SU-DHL-6 (cell line): ENCODE data around the gene SYNPR.

Experiments used
- H2AFZ ChIP-seq: fragments of 200-600 bp; sonication (generic); 2 replicates; pipeline ENCODE4 v1.6.1; 2014; ENCODE audit warnings: low read depth, mild to moderate bottlenecking, moderate library complexity, mixed read lengths, antibody characterized with exemption, low read length; ENCODE audit not compliant: severe bottlenecking
- H3F3A ChIP-seq: fragments of 200-600 bp; shearing (Covaris generic); 2 replicates; pipeline ENCODE4 v1.6.0; 2016; ENCODE audit warnings: antibody characterized with exemption, mild to moderate bottlenecking; ENCODE audit not compliant: insufficient read depth
- H3K27ac ChIP-seq: fragments of 200-600 bp; sonication (generic); 2 replicates; pipeline ENCODE4 v1.5.1; 2016; ENCODE audit warnings: low read depth, mild to moderate bottlenecking, low read length, moderate library complexity, mixed read lengths
- H3K27me3 ChIP-seq: fragments of 200-600 bp; sonication (generic), shearing (Covaris generic); 2 replicates; pipeline ENCODE4 v1.6.0; 2014; ENCODE audit warnings: mild to moderate bottlenecking, low read length
- H3K36me3 ChIP-seq: fragments of 200-600 bp; sonication (generic); 2 replicates; pipeline ENCODE4 v1.6.1; 2014; ENCODE audit warnings: mild to moderate bottlenecking, low read length, mixed read lengths
- H3K4me2 ChIP-seq: fragments of 300-600, 200-600 bp; shearing (Covaris generic), sonication (generic); 2 replicates; pipeline ENCODE4 v1.6.0; 2014; ENCODE audit warnings: low read length, low read depth, mild to moderate bottlenecking; ENCODE audit not compliant: poor library complexity, severe bottlenecking
- H3K4me3 ChIP-seq: fragments of 200-600 bp; sonication (generic); 2 replicates; pipeline ENCODE4 v1.5.1; 2014; ENCODE audit warnings: antibody characterized with exemption, low read length, mild to moderate bottlenecking, mixed read lengths; ENCODE audit not compliant: insufficient read depth, poor library complexity, severe bottlenecking
- H3K79me2 ChIP-seq: fragments of 200-600 bp; sonication (generic); 2 replicates; pipeline ENCODE4 v1.6.1; 2014; ENCODE audit warnings: mild to moderate bottlenecking, low read length, moderate library complexity; ENCODE audit not compliant: insufficient read depth
- H3K9ac ChIP-seq: fragments of 200-600 bp; sonication (generic); 2 replicates; pipeline ENCODE4 v1.7.0; 2014; ENCODE audit warnings: mild to moderate bottlenecking, low read length
- H3K9me2 ChIP-seq: fragments of 200-600 bp; sonication (generic); replicated peaks from 2 replicates; pipeline ENCODE4 v1.6.1; 2014; ENCODE audit warnings: low read length; ENCODE audit not compliant: insufficient read depth
- H3K9me3 ChIP-seq: fragments of 200-600 bp; sonication (generic); 2 replicates; pipeline ENCODE4 v1.6.1; 2014; ENCODE audit warnings: low read length, mixed read lengths; ENCODE audit not compliant: insufficient read depth
- H4K20me1 ChIP-seq: fragments of 200-600 bp; sonication (generic); 2 replicates; pipeline ENCODE4 v1.6.1; 2014; ENCODE audit warnings: low read depth, mild to moderate bottlenecking, antibody characterized with exemption, low read length, moderate library complexity, mixed read lengths
- EZH2phosphoT487 ChIP-seq: fragments of 200-600 bp; sonication (generic), shearing (Covaris generic); conservative IDR thresholded peaks from 2 replicates; pipeline ENCODE4 v1.6.1; 2018; ENCODE audit warnings: mild to moderate bottlenecking, antibody characterized with exemption, low read length, moderate library complexity, mixed read lengths
- TF ChIP-seq, protein P1 (sequence below): fragments of 200-600 bp; sonication (generic); IDR thresholded peaks from one replicate; pipeline ENCODE4 v1.5.1; 2017; ENCODE audit warnings: antibody characterized with exemption, mild to moderate bottlenecking, low read length, moderate library complexity; ENCODE audit not compliant: insufficient read depth, poor library complexity, severe bottlenecking

SYNPR gene

GRCh38 chr3:63474828-63475518 is 196.9 kb downstream of the SYNPR start:
- no peak for TF ChIP-seq EZH2phosphoT487
- Histone ChIP-seq H3K36me3 (no peaks in the 10 kb centered on the region), H3F3A (no peaks in the 10 kb centered on the region), H3K27me3 (no peaks in the 10 kb centered on the region), H3K9me3 (no peaks in the 10 kb centered on the region), H4K20me1 (no peaks in the 10 kb centered on the region), H2AFZ (no peak overlapping the region), H3K4me2 (no peak overlapping the region), H3K9me2 (no peaks in the 10 kb centered on the region), H3K27ac (no peak overlapping the region), H3K79me2 (no peaks in the 10 kb centered on the region), H3K9ac (no peak overlapping the region), H3K4me3 (no peak overlapping the region)

DNA sequence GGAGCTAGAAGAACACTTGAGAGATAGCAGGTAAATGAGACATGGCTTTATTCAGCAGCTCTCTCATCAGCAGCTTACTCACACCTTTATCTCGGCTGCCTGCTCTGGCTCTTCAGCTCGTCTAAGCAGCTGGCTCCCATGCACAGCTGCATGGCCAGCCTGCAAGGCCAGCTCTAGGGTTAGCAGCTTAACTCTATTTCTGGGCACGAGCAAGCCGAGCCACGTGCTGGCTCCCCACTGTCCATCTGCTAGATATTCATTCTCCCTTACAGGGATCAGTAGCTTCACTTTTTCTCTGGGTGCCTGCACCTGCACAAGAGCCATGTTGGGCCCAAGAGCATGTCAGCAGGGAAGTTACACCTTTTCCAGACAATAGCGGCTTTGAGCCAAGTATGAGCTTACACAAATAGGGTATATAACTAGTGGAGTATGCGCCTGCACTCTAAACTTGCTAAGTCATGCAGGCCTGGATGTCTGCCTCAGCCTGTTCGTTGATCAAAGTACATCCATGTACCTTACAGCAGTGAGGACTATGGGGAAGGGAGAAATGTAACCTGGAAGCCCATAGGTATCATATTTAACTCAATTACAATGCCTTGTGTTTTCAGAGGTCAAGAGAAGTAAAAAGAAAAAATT is 199.5 kb downstream of the SYNPR start:
- Histone ChIP-seq H3K36me3 (no peaks in the 10 kb centered on the region), H3K4me2 (no peak overlapping the region), H3K9ac (no peak overlapping the region), H3F3A (no peaks in the 10 kb centered on the region), H3K27ac (no peak overlapping the region), H3K27me3 (no peaks in the 10 kb centered on the region), H3K9me3 (no peaks in the 10 kb centered on the region), H2AFZ (no peak overlapping the region), H3K9me2 (no peaks in the 10 kb centered on the region), H3K4me3 (no peak overlapping the region), H4K20me1 (no peaks in the 10 kb centered on the region), H3K79me2 (no peaks in the 10 kb centered on the region)
- TF ChIP-seq, protein P1, sequence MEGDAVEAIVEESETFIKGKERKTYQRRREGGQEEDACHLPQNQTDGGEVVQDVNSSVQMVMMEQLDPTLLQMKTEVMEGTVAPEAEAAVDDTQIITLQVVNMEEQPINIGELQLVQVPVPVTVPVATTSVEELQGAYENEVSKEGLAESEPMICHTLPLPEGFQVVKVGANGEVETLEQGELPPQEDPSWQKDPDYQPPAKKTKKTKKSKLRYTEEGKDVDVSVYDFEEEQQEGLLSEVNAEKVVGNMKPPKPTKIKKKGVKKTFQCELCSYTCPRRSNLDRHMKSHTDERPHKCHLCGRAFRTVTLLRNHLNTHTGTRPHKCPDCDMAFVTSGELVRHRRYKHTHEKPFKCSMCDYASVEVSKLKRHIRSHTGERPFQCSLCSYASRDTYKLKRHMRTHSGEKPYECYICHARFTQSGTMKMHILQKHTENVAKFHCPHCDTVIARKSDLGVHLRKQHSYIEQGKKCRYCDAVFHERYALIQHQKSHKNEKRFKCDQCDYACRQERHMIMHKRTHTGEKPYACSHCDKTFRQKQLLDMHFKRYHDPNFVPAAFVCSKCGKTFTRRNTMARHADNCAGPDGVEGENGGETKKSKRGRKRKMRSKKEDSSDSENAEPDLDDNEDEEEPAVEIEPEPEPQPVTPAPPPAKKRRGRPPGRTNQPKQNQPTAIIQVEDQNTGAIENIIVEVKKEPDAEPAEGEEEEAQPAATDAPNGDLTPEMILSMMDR: no peak
- no peak for TF ChIP-seq EZH2phosphoT487

- H3K9ac ChIP-seq: no peak overlapping the region
- no peaks in the 10 kb centered on the region for H3K79me2 ChIP-seq
- no peak overlapping the region for H2AFZ ChIP-seq
Observed at GRCh38 chr3:63478990-63479660, 201.0 kb downstream of the SYNPR start.

More at GRCh38 chr3:63478990-63479660, 201.0 kb downstream of the SYNPR start:
- Histone ChIP-seq H3K4me2 (no peak overlapping the region), H3F3A (no peaks in the 10 kb centered on the region), H3K9me3 (no peaks in the 10 kb centered on the region), H3K27me3 (no peaks in the 10 kb centered on the region), H4K20me1 (no peaks in the 10 kb centered on the region), H3K27ac (no peak overlapping the region), H3K4me3 (no peak overlapping the region), H3K9me2 (no peaks in the 10 kb centered on the region), H3K36me3 (no peaks in the 10 kb centered on the region)
- TF ChIP-seq, protein P1: no peak
- no peak for TF ChIP-seq EZH2phosphoT487
